Stomach (tissue), 4 donors: Measurements from ENCODE around the gene RPS6KA2.

Experiments
- CTCF ChIP-seq, 7 experiments: fragments of 450-650 bp in 4 of 7; fragments of 200-600 bp in 3 of 7; sonication (generic) in 3 of 7; IDR thresholded peaks; one replicate each; pipeline ENCODE4 v1.5.1; 2016 to 2019; ENCODE audit warnings: antibody characterized with exemption in 7 of 7, control low read depth in 2 of 7, mild to moderate bottlenecking in 1 of 7
- POLR2AphosphoS5 ChIP-seq, 3 donors: sonication (generic); formaldehyde crosslinking; IDR thresholded peaks; one replicate each; pipeline ENCODE4 v1.6.1; 2016; ENCODE audit warnings: antibody characterized with exemption in 3 of 3

GRCh38 chr6:166512567-166512966 lies 114.5 kb downstream of the RPS6KA2 start:
- TF ChIP-seq CTCF (IDR thresholded peaks at IDR 0.05) (no peak), POLR2AphosphoS5 (IDR thresholded peaks at IDR 0.05) (no peak)
